ENCODE measurements around the gene WIPF1. TPM values are rescaled to one million over a fixed set of nuclear protein-coding genes. Genes with fewer than 3 reads are reported as not detected.

Gene WIPF1
- total RNA-seq, result 7.6 and 9.1 TPM in 2 replicates

GRCh38 chr2:174597345-174598047, at the start of gene WIPF1:
Gene WIPF1 (minus strand): TSS chr2:174597804. CDS start chr2:174585573, 12,231 bp downstream.

Other genes with a start within 250 kb of the WIPF1 start
- 18.8 and 24.2 TPM in 2 replicates for gene SCRN3, start 202.1 kb downstream of the WIPF1 start, total RNA-seq
- gene GPR155, start 110.8 kb downstream of the WIPF1 start, total RNA-seq, result 1.3 and 2.4 TPM in 2 replicates
- gene CHRNA1, start 166.7 kb upstream of the WIPF1 start, total RNA-seq, result 0.09 and 0.27 TPM in 2 replicates

All from endothelial cell of coronary artery (primary cell).